CD8-positive, alpha-beta memory T cell (primary cell): ENCODE data around the gene PRR19. TPM values are rescaled to one million over a fixed set of nuclear protein-coding genes. Genes with fewer than 3 reads are reported as not detected.

ENCODE experiments used
- CTCF ChIA-PET: fragments of 350-600 bp; sonication (Branson Sonifier 250); formaldehyde crosslinking; loops from one replicate; lab custom pipeline; 2021; ENCODE audit warnings: antibody characterized with exemption; lab: Charles Lee
- POLR2A ChIA-PET: fragments of 350-600 bp; sonication (Branson Sonifier 250); formaldehyde crosslinking; loops from one replicate; lab custom pipeline; 2021; ENCODE audit warnings: antibody characterized with exemption; lab: Charles Lee
- DNase-seq, 5 donors: peaks; one replicate each; pipeline versions ENCODE4 v3.0.0 to v3.0.0-alpha.2; 2020 to 2022; ENCODE audit warnings: mixed read lengths in 1 of 5
- H3K27ac ChIP-seq: one replicate; pipeline ENCODE4 v1.7.0; 2013; ENCODE audit warnings: low read depth, mild to moderate bottlenecking, low read length, moderate library complexity
- H3K27me3 ChIP-seq: 2 replicates; pipeline ENCODE4 v1.7.0; 2013; ENCODE audit warnings: low read length, mild to moderate bottlenecking; ENCODE audit not compliant: insufficient read depth, poor library complexity, severe bottlenecking
- H3K36me3 ChIP-seq: 2 replicates; pipeline ENCODE4 v1.7.0; 2013; ENCODE audit warnings: mild to moderate bottlenecking, low read length, moderate library complexity; ENCODE audit not compliant: insufficient read depth
- H3K4me1 ChIP-seq: 2 replicates; pipeline ENCODE4 v1.7.0; 2013; ENCODE audit warnings: mild to moderate bottlenecking, low read length, moderate library complexity; ENCODE audit not compliant: insufficient read depth
- H3K4me3 ChIP-seq: 2 replicates; pipeline ENCODE4 v1.7.0; 2013; ENCODE audit warnings: mild to moderate bottlenecking, low read length
- H3K9me3 ChIP-seq: 2 replicates; pipeline ENCODE4 v1.7.0; 2013; ENCODE audit warnings: mild to moderate bottlenecking, low read length
- H3K27ac Mint-ChIP-seq, 8 donors: one replicate each; pipeline ENCODE4 v1.8.0; 2020 to 2021; ENCODE audit warnings: mixed read lengths in 8 of 8, mild to moderate bottlenecking in 6 of 8, inconsistent platforms in 3 of 8, moderate library complexity in 3 of 8
- H3K27me3 Mint-ChIP-seq, 2 donors: one replicate each; pipeline ENCODE4 v1.8.0; 2020 to 2021; ENCODE audit warnings: mixed read lengths in 2 of 2, mild to moderate bottlenecking in 1 of 2, moderate library complexity in 1 of 2
- H3K36me3 Mint-ChIP-seq, 3 donors: one replicate each; pipeline ENCODE4 v1.8.0; 2020 to 2021; ENCODE audit warnings: mixed read lengths in 3 of 3, inconsistent platforms in 1 of 3, mild to moderate bottlenecking in 1 of 3
- H3K4me1 Mint-ChIP-seq, 3 donors: one replicate each; pipeline ENCODE4 v1.8.0; 2020 to 2021; ENCODE audit warnings: mixed read lengths in 3 of 3, inconsistent platforms in 1 of 3, mild to moderate bottlenecking in 1 of 3
- H3K4me3 Mint-ChIP-seq, 7 donors: one replicate each; pipeline ENCODE4 v1.8.0; 2020 to 2021; ENCODE audit warnings: mixed read lengths in 7 of 7, mild to moderate bottlenecking in 6 of 7, moderate library complexity in 4 of 7, inconsistent platforms in 2 of 7
- H3K9me3 Mint-ChIP-seq, 5 donors: one replicate each; pipeline ENCODE4 v1.8.0; 2020 to 2022; ENCODE audit warnings: mixed read lengths in 5 of 5, mild to moderate bottlenecking in 3 of 5, moderate library complexity in 2 of 5, inconsistent platforms in 1 of 5
- polyA plus RNA-seq: library from polyadenylated mRNA; unstranded; fragments of 300-500 nt; fragmentation: Illumina TruSeq; gene quantifications from one replicate; pipeline ENCODE4 v1.2.3, GENCODE V29; 2021
- total RNA-seq, 2 experiments: library from RNA; stranded (reverse); gene quantifications; one replicate each; pipeline ENCODE4 v1.2.3, GENCODE V29; 2021

PRR19 gene
- total and polyA plus RNA-seq, 3 experiments from 2014 or later = 0.64 to 1.0 (median 0.73) TPM

- Histone ChIP-seq H3K4me1 (peaks cover 8% of the 10 kb centered on the region), H3K36me3 (no peaks in the 10 kb centered on the region), H3K9me3 (no peaks in the 10 kb centered on the region), H3K4me3 (no peak overlapping the region), H3K27ac (no peak overlapping the region), H3K27me3 (peaks cover 28% of the 10 kb centered on the region)
- Mint-ChIP-seq H3K4me3 (no peak overlapping the region), H3K36me3 (peaks cover 0 to 1% (median 0%) of the 10 kb centered on the region in 3 donors), H3K27me3 (peaks cover 27 to 37% of the 10 kb centered on the region in 2 donors), H3K4me1 (peaks cover 11 to 18% (median 17%) of the 10 kb centered on the region in 3 donors), H3K27ac (no peak overlapping the region), H3K9me3 (no peaks in the 10 kb centered on the region)
- ChIA-PET CTCF (interaction anchor here (1.1 to 2.1 kb wide), 2 partner anchors 12 to 14 kb away, joined by 3 to 5 read pairs; no protein-coding TSS in a partner anchor), POLR2A (no interaction called here)
- no peak for DNase-seq
Measured at GRCh38 chr19:42309686-42310085, 7.8 kb downstream of the PRR19 start.

GRCh38 chr19:42311657-42312056 is 9.7 kb downstream of the PRR19 start:
- DNase-seq = no peak
- peaks cover 8% of the 10 kb centered on the region for H3K4me1 ChIP-seq
- no peaks in the 10 kb centered on the region for H3K9me3 ChIP-seq
- Mint-ChIP-seq H3K36me3 (peaks cover 0 to 1% (median 0%) of the 10 kb centered on the region in 3 donors), H3K27ac (no peak overlapping the region), H3K27me3 (peaks cover 32 to 44% of the 10 kb centered on the region in 2 donors), H3K4me1 (peaks cover 12 to 18% (median 17%) of the 10 kb centered on the region in 3 donors), H3K9me3 (no peaks in the 10 kb centered on the region), H3K4me3 (no peak overlapping the region)
- H3K27ac ChIP-seq = no peak overlapping the region
- peaks cover 28% of the 10 kb centered on the region for H3K27me3 ChIP-seq
- no peaks in the 10 kb centered on the region for H3K36me3 ChIP-seq
- ChIA-PET CTCF (interaction anchor here (1.0 to 2.1 kb wide), 2 partner anchors 16 to 127 kb away, joined by 4 to 5 read pairs; no protein-coding TSS in a partner anchor), POLR2A (interaction anchor here (0.6 kb wide), 1 partner anchor 12 kb away, joined by 5 read pairs; no protein-coding TSS in a partner anchor)
- H3K4me3 ChIP-seq = no peak overlapping the region

- no peaks in the 10 kb centered on the region for H3K36me3 ChIP-seq
- ChIA-PET POLR2A (interaction anchor here (0.6 kb wide), 1 partner anchor 13 kb away, joined by 5 read pairs; no protein-coding TSS in a partner anchor), CTCF (no interaction called here)
- H3K4me1 ChIP-seq = peaks cover 8% of the 10 kb centered on the region
- Mint-ChIP-seq H3K4me1 (peaks cover 16 to 24% (median 24%) of the 10 kb centered on the region in 3 donors), H3K27ac (no peak overlapping the region), H3K9me3 (no peaks in the 10 kb centered on the region), H3K36me3 (peaks cover 0 to 1% (median 0%) of the 10 kb centered on the region in 3 donors), H3K4me3 (peak overlapping the region in 5 of 7 donors; percentile 48 to 76 (median 55)), H3K27me3 (peaks cover 30 to 48% of the 10 kb centered on the region in 2 donors)
- H3K27me3 ChIP-seq = peaks cover 28% of the 10 kb centered on the region
- H3K9me3 ChIP-seq = no peaks in the 10 kb centered on the region
- H3K27ac ChIP-seq = no peak overlapping the region
- H3K4me3 ChIP-seq = no peak overlapping the region
- DNase-seq = no peak
Measured at GRCh38 chr19:42312370-42312769, 10.4 kb downstream of the PRR19 start.

GRCh38 chr19:42313096-42313839 is 11.3 kb downstream of the PRR19 start, which contains the start of gene TMEM145:
TSS of gene TMEM145 (plus strand) at chr19:42313309. CDS start at chr19:42313377, 68 bp downstream.
- ChIA-PET CTCF (no interaction called here), POLR2A (no interaction called here)
- Mint-ChIP-seq H3K9me3 (no peaks in the 10 kb centered on the region), H3K27me3 (peaks cover 29 to 48% of the 10 kb centered on the region in 2 donors), H3K4me1 (peaks cover 16 to 24% (median 24%) of the 10 kb centered on the region in 3 donors), H3K36me3 (no peaks in the 10 kb centered on the region), H3K4me3 (peak within 1 kb of the TSS in 6 of 7 donors; percentile 40 to 76 (median 66)), H3K27ac (peak within 1 kb of the TSS in 1 of 8 donors; percentile 39)
- H3K4me3 ChIP-seq = peak within 1 kb of the TSS; percentile 19
- no peaks in the 10 kb centered on the region for H3K9me3 ChIP-seq
- H3K27ac ChIP-seq = no peak within 1 kb of the TSS
- DNase-seq = peak in 1 of 5 donors; percentile 19
- H3K27me3 ChIP-seq = peaks cover 28% of the 10 kb centered on the region
- peaks cover 8% of the 10 kb centered on the region for H3K4me1 ChIP-seq
- no peaks in the 10 kb centered on the region for H3K36me3 ChIP-seq

- no peak for DNase-seq
- ChIA-PET CTCF (no interaction called here), POLR2A (no interaction called here)
- H3K27ac Mint-ChIP-seq = peak overlapping the region in 1 of 8 donors; percentile 39
- peak overlapping the region in 5 of 7 donors; percentile 52 to 67 (median 66) for H3K4me3 Mint-ChIP-seq
- Histone ChIP-seq H3K27ac (no peak overlapping the region), H3K27me3 (peaks cover 28% of the 10 kb centered on the region), H3K9me3 (no peaks in the 10 kb centered on the region), H3K4me3 (no peak overlapping the region), H3K4me1 (peaks cover 8% of the 10 kb centered on the region), H3K36me3 (no peaks in the 10 kb centered on the region)
- peaks cover 16 to 24% (median 24%) of the 10 kb centered on the region in 3 donors for H3K4me1 Mint-ChIP-seq
- no peaks in the 10 kb centered on the region for H3K36me3 Mint-ChIP-seq
- no peaks in the 10 kb centered on the region for H3K9me3 Mint-ChIP-seq
- peaks cover 29 to 48% of the 10 kb centered on the region in 2 donors for H3K27me3 Mint-ChIP-seq
Measured at GRCh38 chr19:42313840-42314755, 12.2 kb downstream of the PRR19 start.

GRCh38 chr19:42315024-42315423 is 13.1 kb downstream of the PRR19 start:
- ChIA-PET POLR2A (no interaction called here), CTCF (no interaction called here)
- Mint-ChIP-seq H3K9me3 (no peaks in the 10 kb centered on the region), H3K36me3 (no peaks in the 10 kb centered on the region), H3K4me1 (peaks cover 16 to 24% (median 24%) of the 10 kb centered on the region in 3 donors), H3K27me3 (peaks cover 29 to 48% of the 10 kb centered on the region in 2 donors), H3K4me3 (peak overlapping the region in 1 of 7 donors; percentile 52), H3K27ac (no peak overlapping the region)
- peaks cover 28% of the 10 kb centered on the region for H3K27me3 ChIP-seq
- H3K4me1 ChIP-seq = peaks cover 8% of the 10 kb centered on the region
- H3K27ac ChIP-seq = no peak overlapping the region
- H3K9me3 ChIP-seq = no peaks in the 10 kb centered on the region
- no peak for DNase-seq
- H3K4me3 ChIP-seq = no peak overlapping the region
- no peaks in the 10 kb centered on the region for H3K36me3 ChIP-seq

GRCh38 chr19:42316223-42317211 is 14.6 kb downstream of the PRR19 start:
- Mint-ChIP-seq H3K27ac (peak overlapping the region in 2 of 8 donors; percentile 51 to 77), H3K27me3 (peaks cover 25 to 40% of the 10 kb centered on the region in 2 donors), H3K9me3 (no peaks in the 10 kb centered on the region), H3K4me1 (peaks cover 16 to 24% (median 24%) of the 10 kb centered on the region in 3 donors), H3K4me3 (peak overlapping the region in 3 of 7 donors; percentile 1 to 51 (median 13)), H3K36me3 (no peaks in the 10 kb centered on the region)
- Histone ChIP-seq H3K9me3 (no peaks in the 10 kb centered on the region), H3K4me3 (no peak overlapping the region), H3K27me3 (peaks cover 25% of the 10 kb centered on the region), H3K36me3 (no peaks in the 10 kb centered on the region), H3K4me1 (peaks cover 8% of the 10 kb centered on the region), H3K27ac (no peak overlapping the region)
- no peak for DNase-seq
- CTCF ChIA-PET = no interaction called here
- POLR2A ChIA-PET = no interaction called here
